Ishikawa (cell line): Measurements from ENCODE around the gene NKD1.

ENCODE experiments used
- CEBPB ChIP-seq: IDR thresholded peaks from 2 replicates; pipeline ENCODE4 v1.6.1; 2012
- CREB1 ChIP-seq: IDR thresholded peaks from 2 replicates; pipeline ENCODE4 v1.6.1; 2012; ENCODE audit warnings: low read depth
- EGR1 ChIP-seq: IDR thresholded peaks from 2 replicates; pipeline ENCODE4 v1.6.1; 2012
- EP300 ChIP-seq: IDR thresholded peaks from 2 replicates; pipeline ENCODE4 v1.6.1; 2012; ENCODE audit warnings: borderline replicate concordance
- FOXM1 ChIP-seq: IDR thresholded peaks from 2 replicates; pipeline ENCODE4 v1.6.1; 2012; ENCODE audit warnings: low read depth, borderline replicate concordance
- RAD21 ChIP-seq: IDR thresholded peaks from 2 replicates; pipeline ENCODE4 v1.6.1; 2012; ENCODE audit warnings: low read depth
- TAF1 ChIP-seq: IDR thresholded peaks from 2 replicates; pipeline ENCODE4 v1.6.1; 2012; ENCODE audit warnings: low read depth, mild to moderate bottlenecking
- TCF12 ChIP-seq: IDR thresholded peaks from 2 replicates; pipeline ENCODE4 v1.6.1; 2012; ENCODE audit warnings: low read depth
- TEAD4 ChIP-seq: IDR thresholded peaks from 2 replicates; pipeline ENCODE4 v1.6.1; 2012
- YY1 ChIP-seq: IDR thresholded peaks from 2 replicates; pipeline ENCODE4 v1.6.1; 2012; ENCODE audit warnings: low read depth
- ZBTB7A ChIP-seq: IDR thresholded peaks from 2 replicates; pipeline ENCODE4 v1.6.1; 2012; ENCODE audit warnings: low read depth
- TF ChIP-seq, protein P1 (sequence below): IDR thresholded peaks from 2 replicates; pipeline ENCODE4 v1.6.1; 2012
- TF ChIP-seq, protein P2 (sequence below): IDR thresholded peaks from 2 replicates; pipeline ENCODE4 v1.6.1; 2012; ENCODE audit warnings: low read depth, mild to moderate bottlenecking
- TF ChIP-seq, protein P3 (sequence below): IDR thresholded peaks from 2 replicates; pipeline ENCODE4 v1.6.1; 2012

DNA sequence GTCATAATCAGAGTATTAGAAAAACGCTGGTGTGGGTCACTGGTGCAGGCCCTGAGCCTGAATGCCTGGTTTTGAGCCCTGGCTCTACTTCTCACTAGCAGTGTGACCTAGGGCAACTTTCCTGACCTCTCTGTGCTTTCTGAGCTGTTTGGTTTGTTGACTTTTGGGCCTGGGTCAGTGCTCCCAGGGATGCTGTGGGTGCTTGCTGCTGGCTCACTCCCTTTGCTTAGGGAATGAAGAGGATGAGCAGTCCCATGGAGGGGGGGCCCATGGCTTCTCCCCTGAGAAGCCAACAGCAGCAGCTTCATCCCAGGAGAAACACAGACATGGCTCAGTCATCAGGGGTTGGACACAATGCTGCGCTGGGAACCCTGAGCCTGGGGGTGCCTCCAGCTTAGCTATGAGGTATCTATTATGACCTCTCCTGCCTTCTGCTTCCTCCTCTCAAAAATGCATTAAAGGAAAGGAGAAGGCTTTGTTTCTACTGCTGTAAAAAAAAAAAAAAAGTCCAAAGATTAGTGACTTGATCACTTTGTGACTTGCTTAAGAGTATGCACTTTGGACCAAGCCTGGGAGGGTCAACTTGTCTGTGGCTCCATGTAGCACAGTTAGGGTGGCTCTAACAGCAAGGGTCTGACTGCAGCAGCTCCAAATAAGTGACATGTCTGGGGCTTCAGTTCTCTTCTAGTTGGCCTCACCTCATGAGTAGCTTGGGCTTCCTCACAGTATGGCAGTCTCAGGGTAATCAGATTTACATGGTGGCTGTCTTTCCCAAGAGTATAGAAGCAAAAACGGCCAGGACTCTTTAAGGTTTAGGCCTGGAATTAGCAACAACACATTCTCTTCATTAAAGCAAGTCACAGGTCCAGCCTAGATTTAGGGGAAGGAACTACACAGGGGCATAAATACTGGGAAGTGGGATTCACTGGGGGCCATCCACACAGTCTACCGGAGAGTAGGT is 13.0 kb downstream of the NKD1 start:
- TF ChIP-seq RAD21 (no peak), YY1 (no peak), ZBTB7A (no peak), TCF12 (no peak), EP300 (no peak), FOXM1 (no peak), TEAD4 (no peak), CREB1 (no peak), TAF1 (no peak), CEBPB (no peak), EGR1 (no peak)
- TF ChIP-seq, protein P1, sequence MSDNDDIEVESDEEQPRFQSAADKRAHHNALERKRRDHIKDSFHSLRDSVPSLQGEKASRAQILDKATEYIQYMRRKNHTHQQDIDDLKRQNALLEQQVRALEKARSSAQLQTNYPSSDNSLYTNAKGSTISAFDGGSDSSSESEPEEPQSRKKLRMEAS = no peak
- TF ChIP-seq, protein P2, sequence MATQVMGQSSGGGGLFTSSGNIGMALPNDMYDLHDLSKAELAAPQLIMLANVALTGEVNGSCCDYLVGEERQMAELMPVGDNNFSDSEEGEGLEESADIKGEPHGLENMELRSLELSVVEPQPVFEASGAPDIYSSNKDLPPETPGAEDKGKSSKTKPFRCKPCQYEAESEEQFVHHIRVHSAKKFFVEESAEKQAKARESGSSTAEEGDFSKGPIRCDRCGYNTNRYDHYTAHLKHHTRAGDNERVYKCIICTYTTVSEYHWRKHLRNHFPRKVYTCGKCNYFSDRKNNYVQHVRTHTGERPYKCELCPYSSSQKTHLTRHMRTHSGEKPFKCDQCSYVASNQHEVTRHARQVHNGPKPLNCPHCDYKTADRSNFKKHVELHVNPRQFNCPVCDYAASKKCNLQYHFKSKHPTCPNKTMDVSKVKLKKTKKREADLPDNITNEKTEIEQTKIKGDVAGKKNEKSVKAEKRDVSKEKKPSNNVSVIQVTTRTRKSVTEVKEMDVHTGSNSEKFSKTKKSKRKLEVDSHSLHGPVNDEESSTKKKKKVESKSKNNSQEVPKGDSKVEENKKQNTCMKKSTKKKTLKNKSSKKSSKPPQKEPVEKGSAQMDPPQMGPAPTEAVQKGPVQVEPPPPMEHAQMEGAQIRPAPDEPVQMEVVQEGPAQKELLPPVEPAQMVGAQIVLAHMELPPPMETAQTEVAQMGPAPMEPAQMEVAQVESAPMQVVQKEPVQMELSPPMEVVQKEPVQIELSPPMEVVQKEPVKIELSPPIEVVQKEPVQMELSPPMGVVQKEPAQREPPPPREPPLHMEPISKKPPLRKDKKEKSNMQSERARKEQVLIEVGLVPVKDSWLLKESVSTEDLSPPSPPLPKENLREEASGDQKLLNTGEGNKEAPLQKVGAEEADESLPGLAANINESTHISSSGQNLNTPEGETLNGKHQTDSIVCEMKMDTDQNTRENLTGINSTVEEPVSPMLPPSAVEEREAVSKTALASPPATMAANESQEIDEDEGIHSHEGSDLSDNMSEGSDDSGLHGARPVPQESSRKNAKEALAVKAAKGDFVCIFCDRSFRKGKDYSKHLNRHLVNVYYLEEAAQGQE = no peak
- TF ChIP-seq, protein P3, sequence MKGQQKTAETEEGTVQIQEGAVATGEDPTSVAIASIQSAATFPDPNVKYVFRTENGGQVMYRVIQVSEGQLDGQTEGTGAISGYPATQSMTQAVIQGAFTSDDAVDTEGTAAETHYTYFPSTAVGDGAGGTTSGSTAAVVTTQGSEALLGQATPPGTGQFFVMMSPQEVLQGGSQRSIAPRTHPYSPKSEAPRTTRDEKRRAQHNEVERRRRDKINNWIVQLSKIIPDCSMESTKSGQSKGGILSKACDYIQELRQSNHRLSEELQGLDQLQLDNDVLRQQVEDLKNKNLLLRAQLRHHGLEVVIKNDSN = no peak
